SJSA1 (cell line): ENCODE data around the gene SNRPN. TPM values are rescaled to one million over a fixed set of nuclear protein-coding genes. Genes with fewer than 3 reads are reported as not detected.
"Not testable (repeated sequence)": the region's sequence is repeated elsewhere in the genome, so short reads cannot be mapped to it uniquely, and the experiment has no call there.

Source experiments
- DNase-seq, 2 experiments: peaks; one replicate each; pipeline ENCODE4 v3.0.0-alpha.2; 2015 to 2020; ENCODE audit warnings: low spot score in 2 of 2, low read depth in 1 of 2
- H3K27ac ChIP-seq: fragments of 250-450 bp; sonication (Bioruptor Pico); 2 replicates; pipeline ENCODE4 v1.5.1; 2020; ENCODE audit warnings: mild to moderate bottlenecking, moderate library complexity
- H3K27me3 ChIP-seq: fragments of 250-450 bp; sonication (Bioruptor Pico); replicated peaks from 2 replicates; pipeline ENCODE4 v1.5.1; 2020; ENCODE audit warnings: mild to moderate bottlenecking, moderate library complexity
- H3K36me3 ChIP-seq: fragments of 250-450 bp; sonication (Bioruptor Pico); 2 replicates; pipeline ENCODE4 v1.5.1; 2020; ENCODE audit warnings: mild to moderate bottlenecking
- H3K4me1 ChIP-seq: fragments of 250-450 bp; sonication (Bioruptor Pico); replicated peaks from 2 replicates; pipeline ENCODE4 v1.6.1; 2021; ENCODE audit warnings: mild to moderate bottlenecking
- H3K4me3 ChIP-seq: fragments of 250-450 bp; sonication (Bioruptor Pico); 2 replicates; pipeline ENCODE4 v1.5.1; 2020; ENCODE audit warnings: mild to moderate bottlenecking
- H3K9me3 ChIP-seq: fragments of 250-450 bp; sonication (Bioruptor Pico); replicated peaks from 2 replicates; pipeline ENCODE4 v1.5.1; 2020; ENCODE audit warnings: mild to moderate bottlenecking
- total RNA-seq: library from RNA; depleted of rRNA; stranded (reverse); fragments of >200 nt; shearing (Covaris generic); gene quantifications from 2 replicates; pipeline ENCODE4 v1.2.3, GENCODE V29; 2014

SNRPN gene
- total RNA-seq, 1 experiment from 2014 or later = 104 TPM

- DNase-seq = no peak
- Histone ChIP-seq H3K27ac (no peak overlapping the region), H3K4me1 (no peaks in the 10 kb centered on the region), H3K36me3 (no peaks in the 10 kb centered on the region), H3K9me3 (no peaks in the 10 kb centered on the region; the same call in 1 of the 2 replicates), H3K4me3 (no peak overlapping the region), H3K27me3 (no peaks in the 10 kb centered on the region; the same call in 1 of the 2 replicates)
These were observed 9.1 kb upstream of the SNRPN start for GRCh38 chr15:24945711-24946110.

- H3K4me1 ChIP-seq = no peaks in the 10 kb centered on the region
- no peaks in the 10 kb centered on the region; the same call in 1 of the 2 replicates for H3K27me3 ChIP-seq
- no peak overlapping the region for H3K27ac ChIP-seq
These were observed 6.3 kb upstream of the SNRPN start for GRCh38 chr15:24948495-24948894.

GRCh38 chr15:24955531-24955921 is 739 bp downstream of the SNRPN start:
- 0 out of 2 replicates have a peak, but pooled peaks cover 5% of the 10 kb centered on the region for H3K4me1 ChIP-seq
- peak overlapping the region; percentile 55 for H3K4me3 ChIP-seq
- H3K36me3 ChIP-seq = no peaks in the 10 kb centered on the region; the same call in 1 of the 2 replicates
- H3K27me3 ChIP-seq = no peaks in the 10 kb centered on the region
- no peaks in the 10 kb centered on the region; the same call in 1 of the 2 replicates for H3K9me3 ChIP-seq
- DNase-seq = no peak
- no peak overlapping the region for H3K27ac ChIP-seq

More at GRCh38 chr15:24948495-24948894, 6.3 kb upstream of the SNRPN start:
- Histone ChIP-seq H3K4me3 (no peak overlapping the region), H3K36me3 (no peaks in the 10 kb centered on the region), H3K9me3 (no peaks in the 10 kb centered on the region)
- DNase-seq = no peak

GRCh38 chr15:24956111-24956838 is 1.5 kb downstream of the SNRPN start:
- Histone ChIP-seq H3K9me3 (no peaks in the 10 kb centered on the region; the same call in 1 of the 2 replicates), H3K27me3 (no peaks in the 10 kb centered on the region), H3K4me3 (peak overlapping the region; percentile 55), H3K27ac (no peak overlapping the region), H3K4me1 (0 out of 2 replicates have a peak, but pooled peaks cover 5% of the 10 kb centered on the region), H3K36me3 (no peaks in the 10 kb centered on the region; the same call in 1 of the 2 replicates)
- DNase-seq = peak; percentile 45 to 48

GRCh38 chr15:24957691-24958090 is 2.9 kb downstream of the SNRPN start:
- Histone ChIP-seq H3K4me3 (no peak overlapping the region), H3K9me3 (no peaks in the 10 kb centered on the region; the same call in 1 of the 2 replicates), H3K36me3 (no peaks in the 10 kb centered on the region; the same call in none of the 2 replicates), H3K4me1 (0 out of 2 replicates have a peak, but pooled peaks cover 5% of the 10 kb centered on the region), H3K27me3 (no peaks in the 10 kb centered on the region), H3K27ac (no peak overlapping the region)
- no peak for DNase-seq

- no peaks in the 10 kb centered on the region for H3K4me1 ChIP-seq
These were observed 7.2 kb downstream of the SNRPN start for GRCh38 chr15:24961967-24962366.

GRCh38 chr15:24962880-24963279 is 8.1 kb downstream of the SNRPN start:
- H3K36me3 ChIP-seq = peaks cover 4% of the 10 kb centered on the region
- H3K27ac ChIP-seq = no peak overlapping the region
- no peak for DNase-seq
- no peaks in the 10 kb centered on the region for H3K27me3 ChIP-seq
- no peaks in the 10 kb centered on the region for H3K9me3 ChIP-seq
- no peak overlapping the region for H3K4me3 ChIP-seq
- H3K4me1 ChIP-seq = no peaks in the 10 kb centered on the region

More at GRCh38 chr15:24961967-24962366, 7.2 kb downstream of the SNRPN start:
- Histone ChIP-seq H3K27me3 (no peaks in the 10 kb centered on the region), H3K9me3 (no peaks in the 10 kb centered on the region), H3K27ac (no peak overlapping the region), H3K4me3 (no peak overlapping the region), H3K36me3 (peaks cover 3% of the 10 kb centered on the region)
- DNase-seq = no peak

GRCh38 chr15:24966364-24967103 is 11.7 kb downstream of the SNRPN start:
- no peak for DNase-seq
- Histone ChIP-seq H3K36me3 (peaks cover 12% of the 10 kb centered on the region), H3K4me3 (no peak overlapping the region)

GRCh38 chr15:24971052-24971451 is 16.3 kb downstream of the SNRPN start:
- no peaks in the 10 kb centered on the region for H3K27me3 ChIP-seq
- no peak for DNase-seq

More at GRCh38 chr15:24966364-24967103, 11.7 kb downstream of the SNRPN start:
- no peaks in the 10 kb centered on the region for H3K4me1 ChIP-seq
- no peaks in the 10 kb centered on the region for H3K27me3 ChIP-seq
- H3K9me3 ChIP-seq = no peaks in the 10 kb centered on the region; the same call in 1 of the 2 replicates
- no peak overlapping the region for H3K27ac ChIP-seq

GRCh38 chr15:24971772-24972171 is 17.0 kb downstream of the SNRPN start:
- H3K9me3 ChIP-seq = no peaks in the 10 kb centered on the region; the same call in 1 of the 2 replicates
- no peak for DNase-seq
- H3K4me3 ChIP-seq = no peak overlapping the region
- no peak overlapping the region for H3K27ac ChIP-seq
- H3K27me3 ChIP-seq = no peaks in the 10 kb centered on the region
- no peaks in the 10 kb centered on the region for H3K4me1 ChIP-seq
- peaks cover 8% of the 10 kb centered on the region for H3K36me3 ChIP-seq

More at GRCh38 chr15:24971052-24971451, 16.3 kb downstream of the SNRPN start:
- no peak overlapping the region for H3K27ac ChIP-seq
- H3K36me3 ChIP-seq = peaks cover 8% of the 10 kb centered on the region
- H3K4me1 ChIP-seq = no peaks in the 10 kb centered on the region
- no peaks in the 10 kb centered on the region; the same call in 1 of the 2 replicates for H3K9me3 ChIP-seq
- no peak overlapping the region for H3K4me3 ChIP-seq

GRCh38 chr15:24972707-24973106 is 17.9 kb downstream of the SNRPN start:
- not testable (repeated sequence) for H3K9me3 ChIP-seq, H3K36me3 ChIP-seq, DNase-seq, H3K27ac ChIP-seq, H3K4me1 ChIP-seq, H3K27me3 ChIP-seq, H3K4me3 ChIP-seq

- no peak overlapping the region for H3K27ac ChIP-seq
- no peaks in the 10 kb centered on the region for H3K9me3 ChIP-seq
- H3K36me3 ChIP-seq = peaks cover 18% of the 10 kb centered on the region
- no peaks in the 10 kb centered on the region for H3K4me1 ChIP-seq
- no peak overlapping the region for H3K4me3 ChIP-seq
- no peaks in the 10 kb centered on the region for H3K27me3 ChIP-seq
- DNase-seq = no peak
These were observed 22.1 kb downstream of the SNRPN start for GRCh38 chr15:24976932-24977331.

- Histone ChIP-seq H3K4me1 (no peaks in the 10 kb centered on the region), H3K36me3 (peaks cover 22% of the 10 kb centered on the region), H3K9me3 (no peaks in the 10 kb centered on the region), H3K27me3 (no peaks in the 10 kb centered on the region), H3K4me3 (no peak overlapping the region), H3K27ac (no peak overlapping the region)
- no peak for DNase-seq
These were observed 22.9 kb downstream of the SNRPN start for GRCh38 chr15:24977686-24978085.

- Histone ChIP-seq H3K27me3 (no peaks in the 10 kb centered on the region), H3K9me3 (no peaks in the 10 kb centered on the region; the same call in 1 of the 2 replicates), H3K4me1 (no peaks in the 10 kb centered on the region), H3K36me3 (peaks cover 14% of the 10 kb centered on the region), H3K4me3 (no peak overlapping the region), H3K27ac (no peak overlapping the region)
- no peak for DNase-seq
These were observed 30.4 kb downstream of the SNRPN start for GRCh38 chr15:24985224-24985623.
